Measurements from ENCODE around the gene TGFBR3.
"Not testable (repeated sequence)": the region's sequence is repeated elsewhere in the genome, so short reads cannot be mapped to it uniquely, and the experiment has no call there.

Gene TGFBR3

GRCh38 chr1:91884459-91885212 lies 1.3 kb downstream of the TGFBR3 start:
- DNase-seq (ENCODE audit: low read depth in 2 of 3, low spot score in 1 of 3), result peak in 1 of 3 donors; percentile 26

DNA sequence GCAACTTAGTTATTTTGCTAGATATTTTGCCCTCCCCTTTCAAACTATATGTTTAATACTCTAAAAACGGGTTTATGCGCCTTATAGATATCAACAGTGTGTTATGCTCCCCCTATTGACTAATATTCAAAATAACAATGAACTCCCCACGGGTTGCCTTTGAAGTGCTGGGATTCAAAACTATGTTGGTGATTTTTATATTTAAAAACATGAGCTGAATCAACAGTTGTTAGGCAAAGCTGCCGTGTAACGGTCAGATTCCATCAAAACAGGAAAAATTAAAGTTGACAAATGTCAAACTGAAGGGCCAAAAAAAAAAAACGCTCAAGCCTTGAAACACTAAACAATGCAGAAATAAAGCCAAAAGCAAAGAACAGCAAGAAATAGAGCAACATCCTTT lies 2.5 kb downstream of the TGFBR3 start:
- DNase-seq (ENCODE audit: low read depth in 2 of 3, low spot score in 1 of 3), result no peak

- DNase-seq (ENCODE audit: low read depth in 2 of 3, low spot score in 1 of 3), result no peak
Measured at GRCh38 chr1:91881280-91881679, 4.7 kb downstream of the TGFBR3 start.

DNA sequence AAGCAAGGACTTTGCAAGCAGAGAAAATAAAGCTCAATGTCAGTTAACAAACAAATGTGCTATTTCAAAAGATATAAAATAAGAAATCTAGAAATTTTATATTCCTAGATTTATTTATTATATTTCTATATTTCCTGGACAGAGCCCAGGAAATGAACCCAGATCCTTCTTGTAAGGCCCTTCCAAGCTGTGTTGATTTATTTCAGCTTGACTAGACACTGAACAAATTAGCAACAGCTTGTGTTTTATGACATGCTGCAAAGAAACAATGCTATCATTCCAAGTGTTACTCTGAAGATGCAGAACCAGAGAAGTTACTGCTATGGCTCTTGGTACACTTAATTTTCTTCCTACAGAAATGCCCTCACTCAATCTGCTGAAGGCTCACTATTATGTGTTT lies 6.2 kb downstream of the TGFBR3 start:
- DNase-seq (ENCODE audit: low read depth in 2 of 3, low spot score in 1 of 3), result no peak

- peak in 1 of 3 donors; percentile 44 for DNase-seq (ENCODE audit: low read depth in 2 of 3, low spot score in 1 of 3)
Measured at GRCh38 chr1:91877574-91878208, 8.3 kb downstream of the TGFBR3 start.

- DNase-seq (ENCODE audit: low read depth in 2 of 3, low spot score in 1 of 3), result no peak
Measured at GRCh38 chr1:91876781-91877573, 9.0 kb downstream of the TGFBR3 start.

- DNase-seq (ENCODE audit: low read depth in 2 of 3, low spot score in 1 of 3), result peak in 2 of 3 donors; percentile 34 to 48
Measured at GRCh38 chr1:91876040-91876470, 9.9 kb downstream of the TGFBR3 start.

DNA sequence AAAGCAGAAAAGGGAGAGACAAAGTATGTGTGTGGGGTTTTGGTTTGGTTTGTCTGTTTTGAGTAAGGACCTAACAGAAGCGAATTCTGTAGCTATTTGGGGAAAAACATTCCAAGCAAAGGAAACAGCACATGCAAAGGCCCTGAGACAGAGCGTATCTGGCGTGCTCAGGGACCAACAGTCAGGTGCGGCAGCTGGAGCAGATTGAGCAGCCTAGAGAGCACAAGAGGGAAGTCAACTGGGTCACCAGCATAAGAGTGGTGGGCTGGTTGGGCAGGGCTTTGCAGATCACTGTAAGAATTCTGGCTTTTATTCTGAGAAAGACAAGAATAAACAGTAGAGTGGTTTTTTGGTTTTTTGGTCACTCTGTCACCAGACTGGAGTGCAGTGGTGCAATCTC lies 11.8 kb downstream of the TGFBR3 start:
- DNase-seq (ENCODE audit: low read depth in 2 of 3, low spot score in 1 of 3), result no peak

DNA sequence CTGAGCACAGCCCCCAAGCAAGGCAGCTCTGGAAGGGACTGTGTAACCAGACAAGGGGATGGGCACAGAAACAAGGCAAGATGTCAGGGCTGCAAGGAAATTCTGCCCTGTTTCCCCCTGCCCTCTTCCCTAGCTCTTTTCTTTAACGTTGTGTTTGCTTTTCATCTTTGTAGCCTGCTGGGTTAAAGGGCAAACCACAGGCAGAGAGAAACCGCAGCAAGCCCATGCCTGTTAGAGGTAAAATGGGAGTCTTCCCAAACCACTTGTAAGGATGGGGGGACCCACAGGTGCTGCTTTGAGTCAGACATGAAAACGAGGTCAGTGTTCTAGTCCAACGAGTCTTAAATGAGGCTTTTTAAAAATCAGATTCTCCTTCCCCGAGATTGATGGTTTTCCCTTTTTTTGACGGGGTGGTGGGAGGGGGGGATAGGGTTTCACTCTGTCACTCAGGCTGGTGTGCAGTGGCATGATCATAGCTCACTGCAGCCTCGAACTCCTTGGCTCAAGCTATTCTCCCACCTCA lies 13.3 kb downstream of the TGFBR3 start:
- peak in 1 of 3 donors; percentile 18 for DNase-seq (ENCODE audit: low read depth in 2 of 3, low spot score in 1 of 3)

DNA sequence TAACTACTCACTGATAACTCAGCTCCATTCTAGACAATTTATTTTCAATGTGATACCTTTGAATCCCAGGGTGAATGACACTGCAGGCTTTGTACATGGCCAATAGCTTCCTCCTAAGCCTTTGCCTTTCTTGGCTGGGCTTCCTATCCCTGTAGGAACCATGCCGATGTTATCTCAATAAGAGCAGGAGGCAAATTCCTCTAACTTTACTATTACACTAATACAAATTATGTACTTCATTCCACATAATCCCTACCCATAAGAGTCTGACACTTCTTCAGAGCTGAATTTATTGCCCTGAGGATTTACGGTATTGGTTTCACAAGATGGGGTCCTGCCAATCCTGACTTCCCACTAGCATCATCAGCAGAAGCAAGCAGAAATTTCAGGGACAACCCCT lies 14.0 kb downstream of the TGFBR3 start:
- no peak for DNase-seq (ENCODE audit: low read depth in 2 of 3, low spot score in 1 of 3)

DNA sequence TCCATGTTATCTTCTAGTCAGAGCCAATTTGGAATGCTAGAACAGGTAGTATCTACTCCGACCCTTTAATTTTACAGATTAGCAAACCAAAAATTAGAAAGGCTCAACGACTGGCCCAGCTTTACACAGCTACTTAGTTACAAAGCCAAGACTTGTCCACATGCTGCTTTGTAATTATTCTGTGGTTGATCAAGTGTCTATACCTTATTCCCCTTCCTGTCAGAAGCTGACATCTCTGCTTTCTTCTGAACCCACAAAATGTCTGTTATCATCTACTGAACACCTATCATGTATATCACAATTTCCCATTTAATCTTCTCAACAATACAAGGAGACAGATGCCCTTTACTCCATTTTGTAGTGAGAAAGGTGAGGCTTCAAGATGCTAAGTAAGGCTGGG lies 15.6 kb downstream of the TGFBR3 start:
- DNase-seq (ENCODE audit: low read depth in 2 of 3, low spot score in 1 of 3), result no peak

- no peak for DNase-seq (ENCODE audit: low read depth in 2 of 3, low spot score in 1 of 3)
Measured at GRCh38 chr1:91866425-91866824, 19.5 kb downstream of the TGFBR3 start.

GRCh38 chr1:91864017-91864700 lies 21.8 kb downstream of the TGFBR3 start:
- DNase-seq (ENCODE audit: low read depth in 2 of 3, low spot score in 1 of 3), result no peak

GRCh38 chr1:91863498-91863897 lies 22.5 kb downstream of the TGFBR3 start:
- no peak for DNase-seq (ENCODE audit: low read depth in 2 of 3, low spot score in 1 of 3)

DNA sequence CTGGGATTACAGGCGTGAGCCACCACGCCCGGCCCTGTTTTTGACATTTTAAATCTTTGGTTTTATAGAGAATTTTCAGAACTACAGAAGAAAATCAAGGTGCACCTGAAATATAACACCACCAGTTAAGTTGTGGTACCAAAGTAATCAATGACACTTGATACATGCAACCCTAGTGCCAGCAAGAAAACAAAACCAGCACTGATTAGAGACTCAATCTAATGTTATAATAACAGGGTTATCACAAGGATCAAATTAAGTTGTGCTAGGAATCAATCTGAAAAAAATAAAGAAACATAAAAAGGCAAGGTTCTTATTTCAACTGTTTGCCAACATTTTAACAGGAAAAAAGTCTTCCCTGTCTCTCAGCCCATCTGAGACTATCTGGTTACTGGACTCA lies 23.8 kb downstream of the TGFBR3 start:
- no peak for DNase-seq (ENCODE audit: low read depth in 2 of 3, low spot score in 1 of 3)

- DNase-seq (ENCODE audit: low read depth in 2 of 3, low spot score in 1 of 3), result no peak
Measured at GRCh38 chr1:91857557-91858239, 28.3 kb downstream of the TGFBR3 start.

DNA sequence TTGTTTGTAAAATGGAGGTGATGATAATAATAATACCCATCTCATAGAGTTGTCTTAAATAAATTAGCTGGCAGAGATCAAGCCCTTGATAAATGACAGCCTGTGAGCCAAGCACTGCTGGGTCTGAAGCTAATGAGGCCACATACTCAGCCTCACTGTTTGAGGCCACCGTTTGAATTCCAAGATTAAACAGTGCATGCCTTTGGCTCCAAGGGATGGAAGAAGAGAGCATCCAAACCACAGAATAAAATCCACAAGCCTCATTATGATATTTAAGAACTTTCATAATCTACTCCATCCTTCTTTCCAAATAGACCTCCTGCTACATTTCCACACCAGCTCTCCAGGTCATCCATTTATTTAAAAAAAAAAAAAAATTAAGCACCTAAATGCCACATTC lies 29.0 kb downstream of the TGFBR3 start:
- DNase-seq (ENCODE audit: low read depth in 2 of 3, low spot score in 1 of 3), result no peak

- no peak for DNase-seq (ENCODE audit: low read depth in 2 of 3, low spot score in 1 of 3)
Measured at GRCh38 chr1:91854852-91855534, 31.0 kb downstream of the TGFBR3 start.

DNA sequence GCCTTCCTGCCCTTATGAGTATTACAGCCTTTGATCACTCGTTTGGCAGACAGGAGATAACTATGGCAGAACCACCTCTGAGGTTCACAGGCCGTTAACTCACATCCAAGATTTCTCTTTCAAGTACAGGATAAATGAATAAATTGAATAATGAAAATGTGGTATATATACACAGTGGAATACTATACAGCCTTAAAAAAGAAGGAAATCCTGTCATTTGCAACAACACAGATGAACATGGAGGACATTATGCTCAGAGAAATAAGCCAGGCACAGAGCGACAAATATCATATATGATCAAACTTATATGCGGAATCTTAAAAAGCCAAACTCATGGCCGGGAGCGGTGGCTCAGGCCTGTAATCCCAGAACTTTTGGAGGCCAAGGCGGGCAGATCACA lies 32.6 kb downstream of the TGFBR3 start:
- no peak for DNase-seq (ENCODE audit: low read depth in 2 of 3, low spot score in 1 of 3)

DNA sequence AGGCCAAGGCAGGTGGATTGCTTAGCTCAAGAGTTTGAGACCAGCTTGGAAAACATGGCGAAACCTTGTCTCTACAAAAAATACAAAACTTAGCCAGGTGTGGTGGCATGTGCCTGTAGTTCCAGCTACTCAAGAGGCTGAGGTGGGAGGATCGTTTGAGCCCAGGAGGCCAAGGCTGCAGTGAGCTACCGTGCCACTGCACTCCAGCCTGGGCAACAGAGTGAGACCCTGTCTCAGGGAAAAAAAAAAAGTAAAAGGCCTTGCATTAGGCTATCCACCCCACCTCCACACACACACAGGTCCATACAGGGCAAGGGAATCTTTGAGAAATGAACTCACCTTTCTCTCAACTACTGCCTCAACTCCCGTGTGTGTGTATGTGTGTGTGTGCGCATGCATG lies 33.9 kb downstream of the TGFBR3 start:
- not testable (repeated sequence) for DNase-seq (ENCODE audit: low read depth in 2 of 3, low spot score in 1 of 3)

Data from stimulated activated CD4-positive, alpha-beta T cell treated with anti-CD3 and anti-CD28 coated beads, Interleukin-12 subunit alpha, Interleukin-12 subunit beta, amount 100 ng/mL, for 48 hours (primary cell).